Measurements from ENCODE around the gene FLRT2.

Gene FLRT2

DNA sequence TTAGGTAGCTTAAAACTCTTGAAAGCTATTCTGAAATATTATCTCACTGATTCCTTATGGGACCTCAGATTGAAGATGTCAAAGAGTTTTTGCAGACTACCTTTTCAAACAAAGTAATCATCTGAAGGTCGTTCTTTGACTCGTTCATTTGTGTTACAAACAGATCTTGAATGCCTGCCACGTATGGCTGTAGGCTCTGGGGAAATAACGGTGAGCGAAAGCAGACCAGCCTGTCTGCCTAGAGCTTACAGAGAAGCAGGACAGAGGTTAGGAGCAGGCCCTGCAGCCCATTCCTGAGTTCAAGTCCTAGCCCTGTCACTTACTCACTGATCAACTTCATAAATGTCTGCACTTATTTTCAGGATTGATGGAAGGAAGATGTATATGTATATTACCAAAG lies 83.6 kb downstream of the FLRT2 start:
- TF ChIP-seq, protein P1, sequence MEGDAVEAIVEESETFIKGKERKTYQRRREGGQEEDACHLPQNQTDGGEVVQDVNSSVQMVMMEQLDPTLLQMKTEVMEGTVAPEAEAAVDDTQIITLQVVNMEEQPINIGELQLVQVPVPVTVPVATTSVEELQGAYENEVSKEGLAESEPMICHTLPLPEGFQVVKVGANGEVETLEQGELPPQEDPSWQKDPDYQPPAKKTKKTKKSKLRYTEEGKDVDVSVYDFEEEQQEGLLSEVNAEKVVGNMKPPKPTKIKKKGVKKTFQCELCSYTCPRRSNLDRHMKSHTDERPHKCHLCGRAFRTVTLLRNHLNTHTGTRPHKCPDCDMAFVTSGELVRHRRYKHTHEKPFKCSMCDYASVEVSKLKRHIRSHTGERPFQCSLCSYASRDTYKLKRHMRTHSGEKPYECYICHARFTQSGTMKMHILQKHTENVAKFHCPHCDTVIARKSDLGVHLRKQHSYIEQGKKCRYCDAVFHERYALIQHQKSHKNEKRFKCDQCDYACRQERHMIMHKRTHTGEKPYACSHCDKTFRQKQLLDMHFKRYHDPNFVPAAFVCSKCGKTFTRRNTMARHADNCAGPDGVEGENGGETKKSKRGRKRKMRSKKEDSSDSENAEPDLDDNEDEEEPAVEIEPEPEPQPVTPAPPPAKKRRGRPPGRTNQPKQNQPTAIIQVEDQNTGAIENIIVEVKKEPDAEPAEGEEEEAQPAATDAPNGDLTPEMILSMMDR (IDR thresholded peaks at IDR 0.05; ENCODE audit: low read depth, low read length): no peak
- no peak for DNase-seq (ENCODE audit: low read depth in 2 of 2)
- no peak overlapping the region for H3K4me3 ChIP-seq (replicated peaks in 1 of 2; ENCODE audit: low read depth in 2 of 2, low read length in 2 of 2)

DNA sequence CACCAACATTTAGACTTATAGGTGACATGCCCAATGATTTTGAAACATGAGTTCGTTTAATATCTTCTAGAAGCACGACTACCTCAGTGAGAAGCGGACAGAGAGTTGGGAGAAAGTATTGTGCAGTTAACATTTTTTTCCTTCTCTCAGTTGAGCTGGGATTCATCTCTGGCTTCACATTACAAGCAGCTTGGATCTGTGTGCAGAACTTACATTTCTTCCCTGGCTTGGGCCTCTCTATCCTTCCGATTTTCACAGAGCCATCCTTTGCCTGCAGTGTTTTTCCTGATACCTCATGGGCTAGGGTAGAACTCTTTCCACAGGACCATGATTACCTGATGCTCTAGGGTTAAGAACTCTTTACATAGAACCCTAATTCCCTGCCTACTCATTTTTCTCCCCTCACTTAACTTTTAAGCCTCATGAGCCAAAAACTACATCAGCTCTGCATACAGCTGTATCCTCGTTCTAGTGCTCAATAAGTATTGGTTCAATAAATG lies 86.5 kb downstream of the FLRT2 start:
- TF ChIP-seq, protein P1 (IDR thresholded peaks at IDR 0.05; ENCODE audit: low read depth, low read length): no peak
- no peak for DNase-seq (ENCODE audit: low read depth in 2 of 2)
- H3K4me3 ChIP-seq (replicated peaks in 1 of 2; ENCODE audit: low read depth in 2 of 2, low read length in 2 of 2): no peak overlapping the region

DNA sequence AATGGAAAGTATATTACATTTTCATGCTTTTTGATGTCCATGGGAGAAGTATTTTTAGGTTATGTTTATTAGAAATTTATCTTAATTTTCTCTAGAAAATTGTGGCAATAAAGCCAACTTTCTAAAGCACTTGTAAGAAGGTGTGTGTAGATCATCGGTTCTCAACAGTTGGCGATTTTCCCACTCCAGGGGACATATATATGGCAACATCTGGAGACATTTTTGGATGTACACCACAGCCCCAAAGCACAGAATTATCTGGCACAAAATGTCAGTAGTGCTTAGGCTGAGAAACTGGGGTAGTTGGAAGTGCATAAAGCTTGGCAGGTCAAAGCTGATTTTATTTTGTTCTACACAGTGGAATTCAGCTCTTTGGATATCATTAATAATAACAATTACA lies 86.9 kb downstream of the FLRT2 start:
- no peak overlapping the region for H3K4me3 ChIP-seq (replicated peaks in 1 of 2; ENCODE audit: low read depth in 2 of 2, low read length in 2 of 2)
- TF ChIP-seq, protein P1 (IDR thresholded peaks at IDR 0.05; ENCODE audit: low read depth, low read length): no peak
- no peak for DNase-seq (ENCODE audit: low read depth in 2 of 2)

DNA sequence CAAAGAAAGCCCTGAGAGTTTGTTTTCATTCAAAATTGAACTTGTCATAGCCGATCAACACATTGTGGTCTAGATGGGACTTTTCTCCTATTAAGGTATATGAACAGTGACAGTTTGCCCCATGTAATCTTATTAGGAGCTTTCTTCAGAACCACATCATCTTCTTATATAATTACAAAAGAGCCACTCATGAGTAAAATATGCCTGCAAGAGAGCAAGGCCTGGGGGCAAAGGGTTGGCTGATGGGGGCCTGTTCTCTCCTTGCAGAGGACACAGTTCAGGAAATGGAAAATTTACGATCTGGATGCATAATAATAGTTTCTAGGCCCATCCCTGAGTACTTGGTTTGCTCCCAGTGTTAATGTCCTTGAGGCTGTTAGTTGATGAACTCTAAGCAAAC lies 87.8 kb downstream of the FLRT2 start:
- no peak for DNase-seq (ENCODE audit: low read depth in 2 of 2)
- H3K4me3 ChIP-seq (replicated peaks in 1 of 2; ENCODE audit: low read depth in 2 of 2, low read length in 2 of 2): no peak overlapping the region
- TF ChIP-seq, protein P1 (IDR thresholded peaks at IDR 0.05; ENCODE audit: low read depth, low read length): no peak

DNA sequence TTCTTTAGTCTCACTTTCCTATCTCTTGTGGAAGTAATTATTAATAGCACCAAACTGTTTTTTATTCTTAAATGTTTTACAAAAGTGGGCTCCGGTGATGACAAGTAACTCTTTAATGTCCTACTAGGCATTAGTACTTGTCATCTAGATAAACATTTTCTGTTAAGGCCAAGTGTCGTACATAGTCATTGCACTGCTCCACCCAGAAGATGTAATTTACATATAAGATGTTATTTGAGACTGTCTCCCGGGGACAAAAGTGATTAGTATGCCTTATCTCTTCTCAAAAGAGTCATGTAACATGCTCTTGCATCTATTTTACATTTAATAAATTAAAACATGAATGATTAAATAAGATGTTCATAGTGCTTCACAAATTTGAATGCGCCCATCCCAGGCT lies 88.4 kb downstream of the FLRT2 start:
- DNase-seq (ENCODE audit: low read depth in 2 of 2): no peak
- TF ChIP-seq, protein P1 (IDR thresholded peaks at IDR 0.05; ENCODE audit: low read depth, low read length): no peak
- H3K4me3 ChIP-seq (replicated peaks in 1 of 2; ENCODE audit: low read depth in 2 of 2, low read length in 2 of 2): no peak overlapping the region

DNA sequence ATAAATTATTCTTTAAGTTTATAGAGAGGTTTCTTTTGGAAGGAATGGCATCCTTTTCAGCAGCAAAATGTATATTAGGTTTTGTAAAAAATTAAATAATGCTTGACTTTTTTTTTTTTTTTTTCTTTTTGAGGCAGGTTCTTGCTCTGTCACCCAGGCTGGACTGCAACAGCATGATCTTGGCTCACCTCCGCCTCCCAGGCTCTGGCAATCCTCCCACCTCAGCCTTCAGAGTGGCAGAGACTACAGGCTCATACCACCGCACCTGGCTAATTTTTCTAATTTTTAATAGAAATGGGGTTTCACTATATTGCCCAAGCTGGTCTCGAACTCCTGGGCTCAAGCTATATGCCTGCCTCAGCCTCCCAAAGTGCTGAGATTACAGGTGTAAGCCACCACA lies 89.0 kb downstream of the FLRT2 start:
- H3K4me3 ChIP-seq (replicated peaks in 1 of 2; ENCODE audit: low read depth in 2 of 2, low read length in 2 of 2): no peak overlapping the region
- DNase-seq (ENCODE audit: low read depth in 2 of 2): no peak
- TF ChIP-seq, protein P1 (IDR thresholded peaks at IDR 0.05; ENCODE audit: low read depth, low read length): no peak

DNA sequence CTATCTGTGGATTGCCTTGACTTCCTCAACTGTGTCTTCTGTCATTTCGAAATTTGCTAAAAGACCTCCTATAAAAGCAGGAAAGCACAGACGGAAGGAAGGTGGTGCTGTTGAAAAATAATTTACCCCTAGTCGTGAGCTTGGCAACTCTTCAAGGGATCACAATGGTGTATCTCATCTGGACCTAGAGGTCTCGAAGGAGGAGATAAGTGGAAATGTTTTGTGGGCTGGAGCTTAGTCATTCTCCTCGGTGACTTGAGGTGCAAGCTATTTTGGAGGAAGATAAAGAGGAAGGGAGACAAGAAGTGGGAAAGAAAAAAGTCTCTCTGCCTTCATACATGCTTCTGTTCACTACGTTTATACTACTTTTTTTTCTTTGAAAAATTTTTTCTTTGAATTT lies 89.9 kb downstream of the FLRT2 start:
- no peak for DNase-seq (ENCODE audit: low read depth in 2 of 2)
- TF ChIP-seq, protein P1 (IDR thresholded peaks at IDR 0.05; ENCODE audit: low read depth, low read length): no peak
- no peak overlapping the region for H3K4me3 ChIP-seq (replicated peaks in 1 of 2; ENCODE audit: low read depth in 2 of 2, low read length in 2 of 2)
